GM19452 (cell line): ENCODE results near the gene DNAH10.

Experiments
- ATAC-seq: cut with Tn5 transposase; IDR thresholded peaks from one replicate; pipeline ENCODE4 v1.9.1; 2021; ENCODE audit not compliant: unreplicated experiment

Gene DNAH10

DNA sequence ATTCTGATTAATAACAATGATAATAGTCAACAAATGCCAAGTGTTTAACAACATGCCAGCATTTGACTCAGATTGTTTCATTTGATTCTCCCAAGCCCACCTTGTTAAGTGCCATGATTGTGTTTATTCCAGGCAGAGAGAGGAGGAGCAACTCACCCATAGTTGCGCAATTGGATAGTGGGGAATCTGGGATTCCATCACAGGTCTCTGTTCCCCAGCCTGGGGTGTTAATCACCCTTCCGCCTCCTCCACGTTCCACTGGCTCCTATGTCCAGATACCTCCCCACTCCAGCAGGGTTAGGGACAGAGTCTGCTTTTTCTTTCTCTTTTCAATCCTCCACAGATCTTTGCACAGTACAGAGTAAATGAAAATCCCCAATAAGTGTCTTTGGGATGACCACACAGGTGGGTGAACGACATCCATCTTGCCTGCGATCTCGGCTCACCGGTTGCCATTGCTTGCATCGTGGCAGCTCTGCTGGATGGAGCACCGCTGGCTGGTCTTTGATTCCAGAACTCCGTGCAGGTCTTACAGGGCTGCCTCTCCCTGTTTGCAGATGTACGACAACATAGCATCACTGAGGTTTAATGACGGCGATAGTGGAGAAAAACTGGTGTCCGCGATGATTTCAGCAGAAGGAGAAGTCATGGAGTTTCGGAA, 78.8 kb downstream of the DNAH10 start:
- no peak for ATAC-seq

DNA sequence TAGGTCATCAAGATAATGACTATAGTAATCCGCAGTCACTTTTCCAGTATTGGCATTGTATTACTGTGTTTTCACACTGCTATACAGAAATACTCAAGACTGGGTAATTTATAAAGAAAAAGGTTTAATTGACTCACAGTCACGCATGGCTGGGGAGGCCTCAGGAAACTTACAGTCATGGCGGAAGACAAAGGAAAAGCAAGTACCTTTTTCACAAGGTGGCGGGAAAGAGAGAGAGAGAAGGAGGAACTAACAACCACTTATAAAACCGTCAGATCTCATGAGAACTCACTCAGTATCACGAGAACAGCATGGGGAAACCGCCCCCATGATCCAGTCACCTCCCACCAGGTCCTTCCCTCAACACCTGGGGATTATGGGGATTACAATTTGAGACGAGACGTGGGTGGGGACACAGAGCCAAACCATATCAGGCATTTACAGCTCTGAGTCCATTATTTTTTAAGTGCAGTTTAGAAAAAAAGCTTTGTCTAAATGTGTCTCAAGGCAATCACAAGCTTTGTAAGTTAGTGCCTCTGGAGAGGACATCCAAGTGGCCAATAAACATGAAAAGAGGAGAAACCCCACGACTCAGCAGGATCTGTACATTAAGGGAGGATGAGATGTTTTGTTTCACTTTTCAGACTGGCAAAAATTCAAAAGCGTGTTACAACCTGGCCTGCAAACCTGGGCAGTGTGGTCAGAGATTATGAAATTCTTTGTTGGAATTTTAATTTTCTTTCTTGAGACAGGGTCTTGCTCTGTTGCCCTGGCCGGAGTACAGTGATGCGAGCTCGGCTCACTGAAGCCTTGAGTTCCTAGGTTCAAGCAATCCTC, 82.0 kb downstream of the DNAH10 start:
- ATAC-seq: no peak

DNA sequence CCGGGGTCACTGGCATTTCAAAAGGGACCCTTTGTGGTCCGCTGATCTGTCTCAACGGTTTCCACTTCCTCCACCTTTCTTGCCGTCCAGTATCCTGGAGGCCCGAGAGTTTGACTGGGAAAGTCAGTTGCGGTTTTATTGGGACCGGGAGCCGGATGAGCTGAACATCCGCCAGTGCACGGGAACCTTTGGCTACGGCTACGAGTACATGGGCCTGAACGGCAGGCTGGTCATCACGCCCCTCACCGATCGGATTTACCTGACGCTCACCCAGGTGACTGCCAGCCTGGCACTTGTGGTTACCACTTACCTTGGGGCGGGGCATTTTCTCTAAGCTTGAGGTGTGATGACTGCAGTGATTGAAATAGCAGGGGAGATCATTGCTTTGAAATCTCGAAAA, 83.8 kb downstream of the DNAH10 start:
- no peak for ATAC-seq

DNA sequence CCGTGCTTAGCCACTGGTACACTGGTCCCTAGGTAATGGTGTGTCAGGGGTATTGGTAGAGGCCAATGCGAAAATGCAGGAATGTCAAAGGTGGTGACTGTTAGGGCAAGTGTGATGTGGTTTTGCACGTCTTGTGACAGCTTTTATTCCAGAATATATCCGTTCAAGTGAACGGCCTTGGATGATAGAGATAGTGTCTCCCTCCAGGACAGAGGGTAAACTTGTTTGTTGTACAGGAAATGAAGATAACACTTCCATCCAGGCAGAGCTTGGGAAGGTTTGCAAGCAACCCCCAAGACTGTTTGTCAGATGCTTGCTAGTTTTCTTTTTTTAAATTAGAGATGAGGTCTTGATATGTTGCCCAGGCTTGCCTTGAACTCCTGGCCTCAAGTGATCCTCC, 84.2 kb downstream of the DNAH10 start:
- ATAC-seq: no peak

DNA sequence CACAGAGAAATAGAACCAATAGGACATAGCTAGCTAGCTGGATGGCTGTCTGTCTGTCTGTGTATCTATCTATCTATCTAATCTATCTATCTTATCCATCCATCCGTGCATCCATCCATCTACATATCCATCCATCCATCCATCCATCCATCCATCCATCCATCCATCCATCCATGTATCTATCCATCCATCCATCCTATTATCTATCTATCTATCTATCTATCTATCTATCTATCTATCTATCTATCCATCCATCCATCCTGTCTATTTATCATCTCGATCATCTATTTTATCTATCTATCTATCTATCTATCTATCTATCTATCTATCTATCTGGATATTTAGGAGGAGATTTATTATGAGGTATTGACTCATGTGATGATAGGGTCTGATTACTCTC, 84.9 kb downstream of the DNAH10 start:
- no peak for ATAC-seq

DNA sequence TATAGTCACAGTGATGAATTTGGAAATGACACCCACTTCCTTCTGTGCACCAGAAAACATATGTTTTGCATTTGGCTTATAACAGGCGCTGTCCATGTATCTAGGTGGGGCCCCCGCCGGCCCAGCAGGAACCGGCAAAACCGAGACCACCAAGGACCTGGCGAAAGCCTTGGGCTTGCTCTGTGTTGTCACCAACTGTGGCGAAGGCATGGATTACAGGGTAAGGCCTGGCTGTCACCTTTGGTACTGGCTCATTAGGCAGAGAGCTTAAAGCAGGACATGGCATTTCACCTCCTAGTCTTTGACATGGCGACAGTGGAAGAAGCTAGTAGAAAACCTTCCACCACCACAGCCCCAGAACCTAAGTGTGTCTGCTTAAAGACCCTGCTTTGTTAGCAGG, 85.8 kb downstream of the DNAH10 start:
- ATAC-seq: no peak

DNA sequence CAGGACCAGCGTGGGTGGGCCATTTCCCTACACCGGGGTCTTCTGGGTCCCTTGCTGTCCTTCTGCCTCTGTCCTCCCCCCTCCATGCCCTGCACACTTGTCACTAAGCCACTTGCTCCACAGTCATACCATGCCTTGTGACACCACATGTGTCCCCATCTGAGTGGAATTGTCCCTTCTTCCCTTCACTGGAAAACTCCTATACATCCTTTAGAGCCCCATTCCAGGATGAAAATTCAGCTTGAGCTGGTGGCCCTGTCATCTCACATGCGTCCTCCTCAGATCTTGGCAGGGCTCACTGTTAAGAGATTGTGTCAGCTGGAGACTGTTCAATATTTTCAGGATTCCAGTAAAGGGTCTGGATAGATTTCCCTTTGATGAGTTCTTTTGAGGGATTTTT, 87.4 kb downstream of the DNAH10 start:
- no peak for ATAC-seq

DNA sequence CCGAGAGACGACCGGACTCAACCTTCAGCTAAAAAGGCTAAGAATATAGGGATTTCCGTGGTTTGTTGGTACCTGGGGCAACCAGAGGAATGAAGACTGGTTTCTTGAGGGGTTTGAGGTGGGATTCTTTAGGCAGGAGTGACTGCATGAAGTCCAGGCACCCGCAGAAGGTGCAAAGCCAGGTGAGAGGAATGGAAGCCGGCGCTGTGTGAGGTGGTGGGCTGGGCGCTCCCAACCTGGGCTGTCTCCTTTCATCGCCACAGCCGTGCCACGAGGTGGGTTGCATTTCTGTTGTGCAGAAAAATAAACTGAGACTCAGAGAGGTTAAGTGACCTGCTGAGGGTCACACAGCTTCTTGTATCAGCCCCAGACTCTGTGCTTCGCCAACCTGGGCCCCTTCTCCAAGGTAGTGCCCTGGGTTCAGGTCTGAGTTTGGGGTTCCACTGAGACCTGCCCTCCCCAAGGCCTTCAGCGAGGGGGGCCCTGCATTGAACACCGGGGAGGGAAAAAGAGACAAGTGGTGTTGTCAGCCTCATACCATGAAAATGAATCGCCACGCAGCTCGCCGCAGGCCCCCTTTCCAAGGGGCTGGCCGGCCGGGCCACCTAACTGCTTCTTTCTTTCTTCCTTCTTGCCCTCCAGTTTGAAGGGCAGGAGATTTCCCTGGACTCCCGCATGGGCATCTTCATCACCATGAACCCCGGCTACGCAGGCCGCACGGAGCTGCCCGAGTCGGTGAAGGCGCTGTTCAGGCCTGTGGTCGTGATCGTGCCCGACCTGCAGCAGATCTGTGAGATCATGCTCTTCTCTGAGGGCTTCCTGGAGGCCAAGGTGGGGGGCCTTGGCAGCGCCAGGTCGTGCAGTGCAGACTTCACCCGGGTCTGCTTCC, 88.4 kb downstream of the DNAH10 start:
- no peak for ATAC-seq

DNA sequence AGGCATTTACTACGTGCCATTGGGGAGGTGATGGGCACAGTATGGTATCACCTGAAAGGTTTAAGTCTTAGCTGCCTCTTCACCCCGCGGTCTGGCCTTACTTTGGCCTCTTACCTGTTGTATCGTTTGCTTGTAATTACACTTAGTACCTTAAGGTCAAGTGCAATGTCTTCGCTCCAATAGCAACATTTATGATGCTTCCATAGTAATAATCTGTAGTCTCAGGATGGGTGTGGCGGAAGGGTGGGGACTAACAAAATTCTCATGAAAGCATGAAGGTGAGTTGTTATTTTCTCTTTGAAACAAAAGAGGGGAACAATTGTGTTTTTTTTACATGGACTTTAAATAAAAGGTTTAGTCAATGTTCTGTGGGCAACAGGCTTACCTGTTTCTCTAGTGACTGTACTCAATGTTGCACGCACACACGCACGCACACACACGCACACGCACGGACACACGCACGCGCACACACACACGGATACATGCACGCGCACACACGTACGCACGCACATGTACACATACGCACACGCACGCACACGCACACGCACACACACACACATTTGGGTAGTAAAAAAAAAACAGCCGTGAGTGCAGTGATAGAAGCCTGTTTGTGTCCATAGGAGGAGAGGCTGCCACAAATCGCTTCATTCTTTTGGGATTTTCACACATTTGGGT, 91.4 kb downstream of the DNAH10 start:
- no peak for ATAC-seq

DNA sequence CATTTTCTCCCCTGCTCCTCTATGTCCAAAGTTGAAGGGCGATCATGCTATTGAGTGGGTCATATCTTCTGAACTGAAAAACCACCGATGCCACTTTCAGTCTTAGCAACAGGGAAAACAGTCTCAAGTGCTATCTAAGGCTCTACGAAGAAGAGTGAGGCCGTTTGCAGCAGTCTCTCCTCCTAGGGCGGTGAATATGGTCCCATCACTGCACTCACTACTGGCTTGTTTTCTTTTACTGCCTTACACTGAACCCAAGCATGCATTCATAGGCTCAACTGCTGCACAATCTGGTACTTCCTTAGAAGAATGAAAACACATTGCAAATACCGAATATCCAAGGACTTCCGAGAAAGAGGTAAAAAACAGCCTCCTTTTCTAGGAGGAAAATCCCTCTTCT, 92.1 kb downstream of the DNAH10 start:
- ATAC-seq: no peak

DNA sequence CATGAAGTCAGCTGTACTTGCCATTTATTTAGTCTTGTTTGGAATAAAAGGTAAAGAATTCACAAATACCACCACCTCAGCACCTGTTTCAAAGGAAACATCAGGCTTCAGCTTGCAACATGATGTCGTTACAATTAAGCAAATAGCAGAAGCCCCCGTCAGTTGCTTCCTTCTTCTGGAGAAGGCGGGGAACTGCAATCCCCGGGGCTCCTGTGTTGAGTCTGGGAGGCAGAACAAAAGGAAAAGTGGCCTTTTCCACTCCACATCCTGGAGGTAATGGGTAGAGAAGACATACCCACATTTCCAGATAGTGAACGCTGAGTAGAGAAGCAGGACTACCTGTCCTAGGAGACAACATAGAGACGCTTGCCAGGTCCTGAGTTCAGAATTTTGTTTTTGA, 92.8 kb downstream of the DNAH10 start:
- ATAC-seq: no peak

DNA sequence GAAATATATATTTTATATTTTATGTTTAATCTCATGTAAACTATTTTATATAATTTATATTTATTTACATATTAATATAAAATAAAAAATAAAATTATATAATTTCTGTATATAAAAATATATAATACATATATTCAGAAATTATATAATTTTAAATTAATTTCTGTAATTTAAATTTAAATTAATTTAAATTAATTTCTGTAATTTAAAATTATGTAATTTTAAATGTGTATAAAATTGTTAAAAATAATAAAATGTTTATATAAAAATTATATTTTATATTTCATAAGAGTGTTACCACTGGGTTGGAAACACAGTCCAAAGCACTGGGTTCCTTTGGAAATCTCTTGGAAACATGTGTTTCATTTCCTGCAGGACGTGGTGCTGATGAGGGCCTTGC, 94.6 kb downstream of the DNAH10 start:
- ATAC-seq: no peak

DNA sequence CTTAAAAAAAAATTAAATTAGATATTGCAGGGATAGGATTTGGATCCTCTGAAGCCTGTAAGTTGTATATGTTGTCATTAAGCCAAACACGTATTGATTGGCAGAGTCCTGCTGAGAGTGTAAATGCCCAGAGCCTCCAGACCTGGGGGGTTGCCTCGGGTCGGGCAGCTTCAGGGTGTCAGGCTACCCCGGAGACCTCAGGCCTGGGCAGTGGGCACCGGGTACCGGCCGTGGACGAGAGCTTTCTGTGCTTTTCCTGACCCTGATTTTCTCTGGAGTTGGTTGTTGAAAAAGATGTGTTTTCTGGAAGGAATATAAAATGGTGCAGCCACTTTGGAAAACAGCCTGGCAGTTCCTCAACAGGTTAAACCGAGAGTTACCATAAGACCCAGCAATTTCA, 96.1 kb downstream of the DNAH10 start:
- ATAC-seq: no peak

DNA sequence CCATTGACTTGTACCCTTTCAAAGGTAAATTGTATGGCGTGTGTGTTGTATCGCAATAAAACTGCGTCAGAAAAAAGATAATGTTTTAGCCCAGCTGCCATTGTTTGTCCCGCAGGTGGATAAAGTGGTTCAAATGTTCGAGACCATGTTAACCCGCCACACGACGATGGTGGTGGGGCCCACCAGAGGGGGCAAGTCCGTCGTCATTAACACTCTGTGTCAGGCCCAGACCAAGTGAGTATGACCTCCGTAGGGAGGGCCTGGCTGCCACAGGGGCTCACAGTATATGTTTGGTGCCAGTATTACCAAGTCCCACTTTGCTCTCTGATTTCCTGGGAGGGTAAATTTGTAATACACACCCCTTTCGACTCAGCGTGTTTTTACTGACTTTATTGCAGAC, 96.9 kb downstream of the DNAH10 start:
- ATAC-seq: no peak

DNA sequence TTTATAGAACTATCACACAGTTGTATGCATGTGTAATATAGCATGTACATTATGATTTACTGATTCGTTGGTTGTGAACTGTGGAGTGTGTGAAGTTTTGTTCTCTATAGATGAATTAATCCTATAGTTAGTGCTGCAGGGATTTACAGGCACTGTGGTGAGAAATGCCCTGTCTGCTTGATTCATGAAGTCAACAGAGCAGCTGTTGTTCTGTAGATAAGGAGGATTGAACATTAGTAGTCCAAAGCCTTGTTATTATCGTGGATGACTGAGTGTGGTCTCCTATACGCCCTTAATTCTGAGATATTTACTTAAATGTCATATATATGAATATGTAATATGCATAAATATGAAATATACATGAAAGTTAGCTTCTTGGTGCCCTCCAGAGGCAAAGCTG, 98.3 kb downstream of the DNAH10 start:
- ATAC-seq: no peak

DNA sequence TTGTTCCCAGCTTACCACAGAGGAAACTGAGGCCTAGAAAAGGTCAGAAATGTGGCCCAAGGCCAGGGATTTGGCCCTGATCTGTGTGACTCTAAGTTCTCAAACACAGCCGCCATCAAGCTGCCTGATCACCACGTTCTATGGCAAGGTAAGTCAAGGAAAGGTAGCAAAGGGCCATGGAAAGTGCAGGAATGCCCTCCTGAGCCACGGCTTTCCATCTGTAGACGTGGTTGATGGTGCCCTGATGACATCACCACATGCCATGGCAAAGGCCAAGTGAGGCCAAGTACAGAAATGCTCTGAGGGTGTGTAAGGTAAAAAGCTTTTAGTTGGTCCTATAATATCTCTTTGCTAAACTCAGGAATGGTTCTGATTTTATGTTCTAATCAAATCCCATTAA, 99.3 kb downstream of the DNAH10 start:
- no peak for ATAC-seq

DNA sequence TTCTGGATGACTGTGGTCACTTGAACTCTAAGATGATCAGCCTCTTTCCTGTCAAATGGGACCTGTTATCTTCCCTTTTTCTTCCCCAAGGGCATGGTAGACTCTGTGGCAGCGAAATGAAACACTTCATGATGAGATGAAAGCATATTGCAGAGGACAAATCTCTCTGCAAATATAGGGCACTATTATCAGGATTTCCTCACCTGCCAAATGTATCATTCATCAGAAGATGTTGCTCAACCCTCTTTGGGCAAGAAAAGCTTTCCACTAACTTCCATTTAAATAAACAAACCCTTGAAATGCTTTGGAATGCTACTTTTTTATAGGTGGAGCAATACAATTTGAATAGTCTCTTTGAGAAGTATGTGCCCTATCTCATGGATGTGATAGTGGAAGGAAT, 105.0 kb downstream of the DNAH10 start:
- no peak for ATAC-seq

DNA sequence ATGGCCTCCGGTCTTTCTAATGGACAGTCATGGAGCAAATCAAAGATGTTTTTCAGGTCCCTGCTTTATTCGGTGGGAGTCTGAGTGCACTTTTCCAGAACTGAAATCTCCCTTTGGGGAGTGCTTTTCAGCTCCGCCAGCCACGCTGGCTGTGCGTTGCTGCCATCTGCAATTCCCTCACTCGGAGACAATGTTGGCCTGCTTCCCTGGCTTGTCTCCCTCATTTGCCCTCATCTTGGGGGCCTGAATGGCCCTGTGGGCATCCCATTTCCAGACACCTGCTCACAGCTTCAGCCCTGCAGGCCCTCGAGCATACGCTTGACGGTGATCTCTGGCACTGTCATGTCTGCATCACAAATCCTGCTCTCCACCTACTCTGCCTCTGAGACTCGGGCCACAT, 106.7 kb downstream of the DNAH10 start:
- no peak for ATAC-seq

DNA sequence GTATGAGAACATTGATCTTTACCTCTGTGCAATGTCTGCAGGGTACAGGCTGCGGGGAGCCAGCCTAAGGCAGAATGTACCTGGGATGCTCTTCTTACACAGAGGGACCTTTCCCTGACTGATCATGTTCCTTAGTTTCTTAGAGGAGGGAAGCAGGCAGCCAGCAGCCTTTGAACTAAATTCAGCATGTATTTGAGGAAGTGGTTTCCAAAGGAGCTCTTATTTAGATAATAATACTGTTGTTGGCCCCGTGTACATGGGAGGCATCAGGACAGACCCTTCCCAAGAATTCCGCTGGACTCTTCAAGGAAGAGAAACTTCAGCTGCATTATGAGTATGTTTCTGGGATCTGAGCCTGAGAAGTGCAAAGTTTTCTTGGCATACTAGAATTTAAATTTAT, 111.7 kb downstream of the DNAH10 start:
- no peak for ATAC-seq

DNA sequence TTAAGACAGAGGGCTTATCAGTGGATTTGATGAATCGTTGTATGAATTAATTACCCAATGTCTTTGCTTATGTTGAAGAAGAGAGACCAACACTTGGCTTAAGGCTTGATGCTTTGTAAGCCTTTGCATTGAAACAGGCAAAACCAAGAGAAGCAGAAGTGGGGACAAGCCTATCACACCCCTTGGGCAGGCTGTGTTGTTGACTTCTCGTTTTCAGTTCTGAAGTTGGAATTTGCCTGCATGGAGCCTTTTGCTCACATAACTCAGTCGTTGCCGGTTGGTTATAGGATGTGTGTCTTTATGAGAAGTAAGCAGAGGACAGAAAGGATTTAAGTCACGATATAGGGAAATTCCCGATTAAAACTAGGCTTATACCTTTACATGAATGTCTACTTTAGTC, 115.9 kb downstream of the DNAH10 start:
- ATAC-seq: no peak

DNA sequence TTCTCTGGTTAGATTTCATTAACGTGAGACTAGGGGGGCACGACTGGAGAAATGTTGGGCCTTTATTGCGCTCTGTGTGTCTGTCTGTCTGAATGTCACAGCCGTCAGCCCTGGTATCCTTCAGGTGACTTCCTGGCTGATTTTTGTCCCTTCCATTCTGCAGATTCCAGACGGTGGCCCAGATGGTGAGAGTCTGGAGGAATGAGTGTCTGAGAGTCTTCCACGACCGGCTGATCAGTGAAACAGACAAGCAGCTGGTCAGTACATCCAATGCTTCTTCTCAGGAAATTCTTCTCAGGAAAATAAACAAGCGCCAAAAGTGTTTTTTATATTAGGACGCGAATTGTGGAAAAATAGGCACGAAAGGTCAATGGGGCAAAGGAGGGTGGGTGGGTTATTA, 117.0 kb downstream of the DNAH10 start:
- no peak for ATAC-seq
